T follicular helper cell (primary cell): ENCODE measurements around the gene CEND1.
A peak's percentile ranks its signal among the peaks of the same experiment; 100 is the strongest.

Experiments used
- DNase-seq: peaks from one replicate; pipeline ENCODE4 v3.0.0-alpha.2; 2020; ENCODE audit warnings: low read depth
- total RNA-seq, 2 experiments: gene quantifications; one replicate each; lab custom pipeline; 2026; lab: John Stamatoyannopoulos, UW

CEND1 gene
- 0 to 0.65 reads per million in 2 experiments for total RNA-seq

DNA sequence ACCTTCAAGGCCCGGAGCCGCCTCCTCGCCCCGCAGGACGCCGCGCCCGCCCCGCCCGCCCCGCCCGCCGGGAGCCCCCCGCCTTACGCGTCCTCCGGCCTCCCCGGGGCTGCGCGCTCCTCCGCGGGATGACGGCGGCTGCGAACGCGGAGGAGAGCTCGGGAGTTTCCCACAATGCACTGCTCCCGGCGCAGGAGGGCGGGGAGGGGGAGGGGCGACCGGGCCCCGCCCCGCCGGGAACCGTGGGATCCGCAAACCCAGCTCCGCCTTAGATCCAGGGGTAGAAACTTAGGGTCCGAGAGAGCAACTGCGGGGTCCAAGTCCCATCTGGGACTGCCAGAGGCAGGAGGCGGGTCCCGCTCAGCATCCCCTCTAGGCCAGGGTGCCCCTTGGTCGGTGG is at the start of gene CEND1:
Gene CEND1, minus strand, starts transcription at position 148 of the 400 bp plus-strand sequence. CDS start 1,514 bp downstream, outside the sequence.
- DNase-seq: no peak

DNA sequence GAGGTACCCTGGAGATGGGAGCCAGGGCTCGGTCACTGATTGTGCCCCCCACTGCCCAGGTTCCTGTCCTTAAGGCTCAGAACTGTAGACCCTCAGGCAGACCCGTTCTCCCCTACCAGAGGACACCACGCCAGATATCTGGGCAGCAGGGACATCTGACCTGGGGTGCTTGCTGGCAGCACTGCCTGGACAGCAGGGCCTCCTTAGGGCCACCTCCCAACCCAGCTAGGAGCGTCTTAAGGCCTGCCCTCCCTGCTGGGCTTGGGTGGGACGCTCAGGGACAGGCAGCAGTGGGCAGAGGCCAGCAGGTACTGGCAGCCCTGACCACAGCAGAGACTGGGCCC is 49.4 kb upstream of the CEND1 start:
- no peak for DNase-seq

DNA sequence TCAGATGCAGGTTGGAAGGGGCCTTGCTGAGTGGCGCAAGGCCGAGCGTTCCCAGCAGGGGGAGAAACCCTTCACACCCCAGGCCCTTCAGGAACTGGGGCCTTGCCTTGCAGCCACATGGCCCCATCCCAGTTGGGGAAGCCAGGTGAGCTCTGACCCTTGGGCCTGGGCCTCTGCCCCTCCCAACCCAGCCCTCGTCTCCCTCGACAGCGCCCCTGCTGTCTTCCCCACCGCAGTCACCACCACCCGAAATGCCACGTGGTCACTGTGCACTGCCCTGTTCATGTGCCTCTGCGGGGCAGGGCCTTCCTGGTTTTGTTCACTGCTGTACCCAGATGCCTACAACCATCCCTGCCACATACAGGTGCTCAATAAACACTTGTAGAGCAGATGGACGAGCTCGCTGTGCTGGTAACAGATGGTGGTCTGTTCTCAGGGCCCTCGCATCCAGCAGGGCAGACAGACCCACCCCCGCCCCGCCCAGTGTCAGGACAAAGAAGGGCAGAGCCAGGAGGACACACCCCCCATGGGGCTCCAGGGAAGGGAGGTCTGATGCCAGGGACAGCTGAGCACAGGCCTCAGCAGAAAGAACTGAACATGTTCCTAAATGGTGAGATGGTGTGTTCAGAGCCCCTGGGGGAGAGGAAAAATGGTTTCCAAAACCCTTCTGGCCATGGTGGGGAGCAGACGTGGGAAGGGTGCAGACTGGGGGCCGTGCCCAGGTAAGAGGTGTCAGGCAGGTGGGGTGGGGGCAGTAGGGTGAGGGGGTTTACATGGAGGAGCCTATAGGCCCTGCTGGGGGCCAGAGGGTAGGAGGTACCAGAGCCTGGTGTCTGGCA is 48.8 kb upstream of the CEND1 start:
- DNase-seq: no peak

DNA sequence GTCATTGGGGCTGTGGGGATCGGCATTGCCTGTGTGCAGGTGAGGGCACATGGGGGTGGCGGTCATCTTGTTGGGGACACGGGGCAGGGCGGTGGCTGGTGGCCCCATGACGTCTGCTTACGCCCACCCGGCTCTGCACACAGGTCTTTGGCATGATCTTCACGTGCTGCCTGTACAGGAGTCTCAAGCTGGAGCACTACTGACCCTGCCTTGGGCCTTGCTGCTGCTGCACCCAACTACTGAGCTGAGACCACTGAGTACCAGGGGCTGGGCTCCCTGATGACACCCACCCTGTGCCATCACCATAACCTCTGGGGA is 48.1 kb upstream of the CEND1 start:
- no peak for DNase-seq

DNA sequence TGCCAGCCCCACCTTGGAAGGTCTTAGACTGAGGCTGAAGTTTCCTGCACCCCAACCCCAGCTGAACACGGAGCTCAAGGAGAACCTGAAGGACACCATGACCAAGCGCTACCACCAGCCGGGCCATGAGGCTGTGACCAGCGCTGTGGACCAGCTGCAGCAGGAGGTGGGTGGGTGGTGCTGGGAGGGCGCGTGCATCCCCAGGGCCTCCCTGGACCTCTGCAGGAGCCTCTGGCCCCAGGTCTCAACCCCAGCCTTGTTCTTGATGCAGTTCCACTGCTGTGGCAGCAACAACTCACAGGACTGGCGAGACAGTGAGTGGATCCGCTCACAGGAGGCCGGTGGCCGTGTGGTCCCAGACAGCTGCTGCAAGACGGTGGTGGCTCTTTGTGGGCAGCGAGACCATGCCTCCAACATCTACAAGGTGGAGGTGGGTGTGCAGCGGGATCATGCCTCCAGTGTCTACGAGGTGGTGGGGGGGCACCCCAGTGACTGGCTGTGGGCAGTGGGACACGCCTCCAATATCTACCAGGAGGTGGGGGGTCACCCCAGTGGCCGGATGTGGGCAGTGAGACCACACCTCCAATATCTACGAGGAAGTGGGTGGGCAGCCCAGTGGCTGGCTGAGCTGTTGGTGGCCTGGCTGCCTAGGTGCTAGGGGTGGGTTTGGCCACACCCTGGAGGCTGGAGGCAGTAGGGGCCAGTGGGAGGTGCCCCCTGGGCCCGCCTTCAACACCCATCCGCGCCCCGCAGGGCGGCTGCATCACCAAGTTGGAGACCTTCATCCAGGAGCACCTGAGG is 47.5 kb upstream of the CEND1 start:
- no peak for DNase-seq

DNA sequence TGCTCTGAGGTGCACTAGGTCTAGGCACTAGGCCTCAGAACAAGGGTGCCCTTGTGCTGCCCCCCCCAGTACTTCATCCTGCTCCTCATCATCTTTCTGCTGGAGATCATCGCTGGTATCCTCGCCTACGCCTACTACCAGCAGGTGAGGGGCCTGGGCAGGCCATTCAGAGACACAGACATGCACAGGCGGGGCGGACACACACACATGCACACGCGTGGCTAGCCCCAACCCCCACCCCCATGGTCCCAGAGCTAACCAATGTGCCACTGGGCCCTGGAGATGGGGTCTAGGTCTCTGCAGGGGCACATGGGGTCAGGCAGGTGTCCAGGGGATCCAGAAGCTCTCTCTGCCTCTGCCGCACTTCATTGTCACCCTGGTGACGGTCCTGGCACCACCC is 46.8 kb upstream of the CEND1 start:
- no peak for DNase-seq

DNA sequence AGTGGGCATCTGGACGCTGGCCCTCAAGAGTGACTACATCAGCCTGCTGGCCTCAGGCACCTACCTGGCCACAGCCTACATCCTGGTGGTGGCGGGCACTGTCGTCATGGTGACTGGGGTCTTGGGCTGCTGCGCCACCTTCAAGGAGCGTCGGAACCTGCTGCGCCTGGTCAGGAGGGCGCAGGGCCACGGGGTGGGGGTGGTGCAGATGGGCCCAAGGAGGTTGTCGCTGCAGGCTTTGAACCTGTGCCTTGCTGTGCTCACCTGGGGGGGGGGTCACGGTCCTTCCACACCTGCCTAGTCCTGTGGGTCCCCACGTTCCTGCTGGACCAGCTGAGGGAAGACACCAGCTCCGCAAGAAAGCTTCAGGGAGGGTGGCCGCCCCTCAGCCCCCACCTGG is 46.4 kb upstream of the CEND1 start:
- DNase-seq: no peak

DNA sequence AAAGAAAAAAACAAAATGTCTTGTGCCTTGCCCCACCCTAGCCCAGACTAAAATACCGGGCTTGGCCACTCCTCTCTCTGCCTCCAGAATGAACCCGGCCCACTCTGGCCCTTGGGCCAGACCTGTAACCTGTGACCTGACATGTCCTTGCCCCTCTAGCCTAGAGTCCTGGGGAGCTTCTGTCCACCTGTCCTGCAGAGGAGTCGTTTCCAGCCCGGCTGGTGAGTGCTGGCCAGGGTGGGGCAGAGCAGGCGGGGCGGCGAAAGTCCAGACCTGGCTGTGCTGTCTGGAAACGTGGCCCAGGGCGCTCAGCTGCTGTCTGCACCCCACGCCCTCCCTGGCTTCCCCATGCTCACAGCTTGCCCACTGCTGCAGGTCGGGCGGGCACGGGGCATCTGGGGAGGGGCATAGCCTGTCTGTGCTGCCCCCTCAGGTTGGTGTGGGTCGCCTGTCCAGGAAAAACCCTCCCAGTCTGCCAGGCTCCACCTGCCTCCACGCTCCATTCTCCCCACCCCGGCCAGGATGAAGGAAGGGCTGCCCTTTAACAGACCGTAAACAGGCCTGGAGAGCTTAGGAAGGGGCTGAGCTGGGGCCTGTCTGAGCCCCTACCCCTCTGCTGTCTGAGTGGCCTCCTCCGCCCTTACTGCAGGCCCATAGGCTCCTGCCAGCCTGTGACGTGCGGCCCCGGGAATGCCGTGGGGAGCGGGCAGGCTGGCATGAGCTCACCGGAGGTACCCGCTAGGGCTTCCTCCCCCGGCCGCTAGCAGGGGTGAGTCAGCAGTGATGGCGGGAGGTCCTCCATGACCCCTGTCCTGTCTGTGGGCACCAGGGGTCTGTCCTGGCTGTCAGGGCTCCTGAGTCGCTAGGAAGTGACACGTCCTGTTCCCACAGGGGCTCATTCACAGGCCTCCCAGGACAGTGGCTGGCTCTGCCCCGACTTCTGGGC is 44.8 kb upstream of the CEND1 start:
- DNase-seq: no peak

DNA sequence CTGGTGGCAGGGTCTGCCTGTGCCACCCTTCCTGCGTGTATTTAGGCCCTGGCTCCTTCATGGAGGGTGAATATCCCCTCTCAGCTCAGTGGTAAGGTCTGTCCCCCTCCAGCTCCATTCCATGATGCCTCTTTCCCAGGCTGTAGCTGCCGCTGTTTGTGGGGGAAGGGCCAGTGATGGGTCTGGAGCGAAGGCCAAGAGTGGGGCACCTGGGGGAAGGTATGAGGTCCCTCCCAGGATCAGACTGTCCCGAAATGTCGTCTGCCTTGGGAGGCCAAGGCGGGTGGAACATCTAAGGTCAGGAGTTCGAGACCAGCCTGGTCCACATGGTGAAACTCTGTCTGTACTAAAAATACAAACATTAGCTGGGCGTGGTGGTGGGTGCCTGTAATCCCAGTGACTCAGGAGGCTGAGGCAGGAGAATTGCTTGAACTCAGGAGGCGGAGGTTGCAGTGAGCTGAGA is 44.0 kb upstream of the CEND1 start:
- DNase-seq: no peak

DNA sequence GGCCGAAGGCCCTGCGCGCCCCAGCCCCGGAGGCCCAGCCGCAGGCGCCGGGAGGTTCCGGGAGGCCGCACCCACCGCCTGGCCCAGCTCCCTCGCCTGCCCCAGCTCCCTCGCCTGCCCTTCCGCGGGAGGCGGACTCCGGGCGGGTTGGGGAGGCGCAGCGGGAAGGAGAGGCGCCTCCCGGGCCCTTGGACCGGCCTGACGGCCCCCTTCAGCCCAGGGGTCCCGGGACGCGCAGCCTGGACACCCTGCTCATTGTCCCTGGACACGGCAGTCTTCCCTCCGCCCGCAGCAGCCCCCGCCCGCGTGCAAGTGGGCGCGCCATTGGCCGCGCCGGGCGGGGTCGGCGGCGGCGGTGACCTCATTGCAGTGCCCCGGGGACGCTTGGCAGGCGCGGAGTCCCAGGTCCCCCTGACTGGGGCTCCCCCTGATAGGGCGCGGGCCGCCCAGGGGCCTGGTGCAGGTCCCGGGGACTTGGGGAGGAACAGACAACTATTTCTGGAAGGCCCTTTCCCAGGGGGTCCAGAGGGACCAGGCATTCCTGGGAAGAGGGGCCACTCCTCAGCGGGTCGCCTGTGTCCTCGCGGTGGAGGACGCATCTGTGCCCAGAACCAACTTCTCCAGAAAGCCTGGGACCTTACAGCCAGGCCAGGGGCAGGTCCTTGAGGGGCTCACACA is 43.4 kb upstream of the CEND1 start:
- no peak for DNase-seq

DNA sequence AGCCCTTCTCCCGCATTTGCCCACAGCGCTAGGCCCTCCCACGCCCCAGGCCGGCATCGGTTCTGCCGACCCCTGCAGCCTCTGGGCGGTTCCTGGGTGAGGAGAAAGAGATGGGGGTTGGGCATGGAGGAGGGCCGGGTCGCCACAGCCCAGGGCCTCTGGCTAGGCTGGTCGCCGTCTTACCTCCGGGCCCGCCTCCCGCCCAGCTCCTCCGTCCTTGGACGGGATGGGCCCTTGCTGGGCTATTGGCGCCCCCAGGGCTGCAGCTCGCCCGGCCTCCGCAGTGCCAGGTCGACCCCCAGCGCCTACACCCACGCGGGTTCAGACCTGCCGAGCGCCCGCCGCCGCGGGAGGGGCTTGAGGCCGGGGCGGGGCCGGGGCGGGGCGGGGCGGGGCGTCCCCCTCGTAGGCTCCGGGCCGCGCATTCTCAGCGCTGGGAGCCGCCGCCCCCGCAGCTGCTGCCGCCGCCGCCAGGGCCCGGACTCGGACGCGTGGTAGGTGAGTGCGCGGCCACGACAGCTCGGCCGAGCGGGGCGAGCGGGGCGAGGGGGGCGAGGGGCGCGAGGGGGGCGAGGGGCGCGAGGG is 42.7 kb upstream of the CEND1 start, which contains the start of gene CD151:
Gene CD151, plus strand, starts transcription at position 424 of the 585 bp plus-strand sequence. CDS start 3,118 bp downstream, outside the sequence.
- DNase-seq: no peak

DNA sequence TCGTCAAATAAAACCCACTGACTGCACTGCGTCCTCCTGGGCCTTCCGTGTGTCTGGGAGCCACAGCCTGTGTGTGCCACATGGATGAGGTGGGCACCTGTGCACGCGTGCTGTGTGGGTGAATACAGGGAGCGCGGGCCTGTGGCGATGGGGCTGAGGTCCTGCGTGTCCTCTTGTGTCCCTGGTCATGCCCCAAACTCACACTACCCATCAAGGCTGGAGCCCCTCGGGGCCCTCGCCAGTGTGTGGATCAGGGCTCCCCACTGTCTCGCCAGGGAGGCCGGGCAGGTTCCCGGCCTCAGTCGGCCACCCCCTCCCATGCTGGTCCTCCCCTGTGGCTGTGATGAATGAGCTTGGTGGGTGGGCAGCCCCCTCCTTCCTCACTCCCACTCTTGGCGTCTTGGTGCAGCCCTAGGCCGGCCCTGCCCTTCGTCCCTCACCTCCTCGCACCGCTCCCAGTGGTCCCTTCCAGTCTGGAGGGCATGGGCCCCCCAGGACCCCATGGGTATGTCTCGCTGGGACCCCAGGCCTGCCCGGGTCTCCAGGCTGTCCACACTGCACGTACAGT is 42.2 kb upstream of the CEND1 start:
- no peak for DNase-seq

DNA sequence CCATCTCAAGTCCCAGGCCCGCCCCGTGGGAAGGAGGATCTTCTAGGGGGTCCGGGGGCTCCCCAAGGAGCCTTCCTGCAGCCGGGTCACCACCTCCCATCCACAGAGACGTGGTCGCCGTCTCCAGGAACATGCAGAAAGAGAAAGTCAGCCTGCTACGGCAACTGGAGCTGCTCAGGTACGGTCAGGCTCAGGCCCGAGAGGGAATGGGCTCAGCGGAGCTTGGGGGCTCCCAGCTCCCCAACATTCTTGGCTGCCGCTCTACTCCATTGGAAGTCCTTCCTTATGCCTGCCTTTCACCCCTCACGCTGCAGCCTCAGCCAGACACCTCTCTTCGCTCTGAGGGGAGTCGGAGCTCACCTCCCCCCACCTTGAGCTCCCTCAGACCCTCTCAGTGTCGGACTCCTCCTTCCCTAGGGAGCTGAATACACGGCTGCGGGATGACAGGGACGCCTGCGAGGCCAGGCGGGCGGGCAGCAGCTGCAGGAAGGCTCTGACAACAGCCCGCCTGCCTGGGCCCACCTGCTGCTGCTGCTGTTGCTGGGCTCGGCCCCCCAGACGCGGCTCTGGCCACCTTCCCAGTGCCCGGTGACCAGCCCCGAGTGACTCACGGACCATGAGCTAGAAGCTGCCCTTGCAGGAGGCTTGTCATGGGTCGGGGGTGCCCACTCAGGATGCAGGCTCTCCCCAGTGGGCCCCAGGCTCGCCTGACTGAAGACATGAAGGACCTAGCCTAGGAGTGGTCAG is 41.4 kb upstream of the CEND1 start:
- DNase-seq: no peak

DNA sequence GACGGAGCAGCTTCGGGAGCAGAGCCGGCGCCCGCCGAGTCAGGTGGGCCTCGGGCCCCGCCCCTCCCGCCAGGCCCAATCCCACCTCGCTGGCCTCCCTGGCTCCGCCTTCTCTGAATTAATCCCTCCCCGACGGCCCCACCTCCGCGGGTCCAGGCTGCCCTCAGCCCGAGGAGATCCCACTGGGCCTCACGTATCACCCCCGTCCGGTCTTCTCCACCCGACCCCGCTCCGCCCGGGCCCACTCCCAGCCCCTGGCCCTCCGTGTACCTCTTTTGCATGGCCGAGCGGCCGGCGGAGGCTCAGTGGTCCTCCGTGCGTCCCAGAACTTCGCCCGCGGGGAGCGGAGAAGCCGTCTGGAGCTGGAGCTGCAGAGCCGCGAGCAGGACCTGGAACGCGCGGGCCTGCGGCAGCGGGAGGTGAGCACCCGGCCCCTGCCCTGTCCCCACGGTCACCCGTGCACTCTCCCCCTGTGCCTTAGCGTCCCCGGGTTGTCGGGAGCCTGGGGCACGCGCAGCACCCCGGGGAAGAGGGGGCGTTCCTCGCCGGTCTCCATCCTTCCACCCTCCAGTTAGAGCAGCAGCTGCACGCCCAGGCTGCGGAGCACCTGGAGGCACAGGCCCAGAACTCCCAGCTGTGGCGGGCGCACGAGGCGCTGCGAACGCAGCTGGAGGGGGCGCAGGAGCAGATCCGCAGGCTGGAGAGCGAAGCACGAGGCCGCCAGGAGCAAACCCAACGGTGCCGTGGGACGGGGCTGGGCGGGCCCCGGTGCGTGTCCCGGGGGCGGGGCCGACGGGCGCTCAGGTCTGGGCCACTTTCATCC is 40.6 kb upstream of the CEND1 start:
- peak; percentile 33 for DNase-seq

DNA sequence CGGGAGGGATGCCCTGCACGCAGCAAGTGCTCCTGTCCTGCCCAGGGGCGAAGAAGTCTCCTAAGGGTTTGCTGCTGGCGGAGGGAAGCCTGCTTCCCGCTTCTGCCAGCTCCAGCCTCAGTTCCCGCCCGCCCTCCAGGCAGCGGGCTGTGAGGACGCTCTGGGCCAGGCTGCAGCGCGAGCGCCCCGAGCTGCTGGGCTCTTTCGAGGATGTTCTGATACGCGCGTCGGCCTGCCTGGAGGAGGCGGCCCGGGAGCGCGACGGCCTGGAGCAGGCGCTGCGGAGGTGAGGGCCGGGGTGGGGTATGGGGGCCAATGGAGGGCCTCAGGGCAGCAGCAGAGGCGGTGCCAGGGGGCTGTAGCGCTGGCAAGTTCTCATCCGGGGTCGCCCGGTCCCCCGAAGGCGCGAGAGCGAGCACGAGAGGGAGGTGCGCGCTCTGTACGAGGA is 40.0 kb upstream of the CEND1 start:
- DNase-seq: no peak

DNA sequence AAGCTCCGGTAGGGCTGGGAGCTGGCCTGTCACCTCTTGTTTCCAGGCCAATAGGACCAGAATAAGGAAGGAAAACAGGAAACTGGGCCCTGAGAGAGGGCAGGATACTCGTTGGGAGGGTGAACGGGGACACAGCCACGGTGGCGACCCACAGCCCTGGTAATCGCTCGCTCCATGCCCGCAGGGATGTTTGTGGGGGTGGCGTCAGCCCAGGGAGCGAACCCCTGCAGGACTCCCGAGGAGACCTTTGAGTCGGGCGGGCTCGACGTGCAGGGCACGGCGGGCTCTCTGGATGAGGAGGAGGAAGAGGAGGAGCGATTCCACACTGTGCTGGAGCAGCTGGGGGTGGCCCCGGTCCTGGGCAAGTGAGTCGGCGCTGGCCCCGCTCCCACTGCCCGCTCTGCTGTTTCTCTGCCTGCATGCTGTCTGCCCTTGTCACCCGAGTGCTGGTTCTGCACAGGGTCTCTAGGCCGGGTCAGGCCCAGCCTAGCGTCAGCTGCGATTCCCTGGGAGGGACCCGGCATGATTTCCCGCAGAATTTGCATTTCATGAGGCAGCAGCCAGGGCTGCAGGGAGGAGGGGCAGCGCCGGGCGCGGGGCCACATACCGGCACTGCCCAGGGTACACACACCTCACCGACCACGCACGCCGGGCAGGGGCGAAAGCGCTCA is 39.4 kb upstream of the CEND1 start:
- DNase-seq: no peak

DNA sequence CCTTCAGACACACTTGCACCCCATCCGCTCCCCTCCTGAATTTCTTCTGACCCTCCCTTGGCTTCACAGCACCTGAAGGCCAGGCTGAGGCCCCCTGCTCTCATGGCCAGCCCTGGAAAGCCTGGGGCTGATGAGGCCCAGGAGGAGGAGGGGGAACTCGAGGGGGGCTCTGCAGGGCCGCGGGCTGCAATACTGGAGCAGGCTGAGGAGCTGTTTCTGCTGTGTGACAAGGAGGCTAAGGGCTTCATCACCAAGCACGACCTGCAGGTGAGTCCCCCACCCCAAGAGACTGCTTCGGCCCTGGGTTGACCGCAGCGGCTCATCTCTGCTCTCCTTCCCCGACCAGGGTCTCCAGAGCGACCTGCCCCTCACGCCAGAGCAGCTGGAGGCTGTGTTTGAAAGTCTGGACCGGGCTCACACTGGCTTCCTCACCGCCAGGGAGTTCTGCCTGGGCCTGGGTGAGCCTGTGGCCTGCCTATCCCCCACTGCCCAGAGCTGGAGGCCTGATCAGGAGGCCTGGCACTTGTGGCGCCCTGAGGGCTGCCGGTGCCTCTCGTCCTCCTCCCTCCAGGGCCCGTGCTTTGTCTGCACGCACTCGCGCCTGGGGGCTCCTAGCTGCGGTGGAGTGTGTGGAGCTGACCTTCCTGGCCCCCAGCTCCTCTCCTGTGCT is 38.8 kb upstream of the CEND1 start:
- DNase-seq: no peak

DNA sequence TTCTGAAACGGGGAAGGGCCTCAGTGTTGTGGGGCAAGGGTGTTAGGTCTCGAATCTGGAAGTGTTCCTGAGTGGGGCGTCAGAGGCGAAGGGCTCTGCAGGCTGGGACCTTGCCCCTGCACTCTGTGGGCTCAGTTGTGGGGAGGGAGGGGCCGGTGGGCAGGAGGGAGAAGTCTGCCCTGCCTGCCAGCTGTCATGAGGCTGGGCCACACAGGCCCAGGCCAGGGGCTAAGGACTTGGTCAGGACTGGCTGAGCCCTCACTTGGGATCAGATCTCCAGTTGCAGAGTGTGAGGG is 38.0 kb upstream of the CEND1 start, which contains the start of gene CRACR2B:
Gene CRACR2B, plus strand, starts transcription at position 23 of the 296 bp plus-strand sequence. CDS start 689 bp downstream, outside the sequence.
- DNase-seq: no peak
